ENCODE measurements around the gene SLC27A3.

DNA sequence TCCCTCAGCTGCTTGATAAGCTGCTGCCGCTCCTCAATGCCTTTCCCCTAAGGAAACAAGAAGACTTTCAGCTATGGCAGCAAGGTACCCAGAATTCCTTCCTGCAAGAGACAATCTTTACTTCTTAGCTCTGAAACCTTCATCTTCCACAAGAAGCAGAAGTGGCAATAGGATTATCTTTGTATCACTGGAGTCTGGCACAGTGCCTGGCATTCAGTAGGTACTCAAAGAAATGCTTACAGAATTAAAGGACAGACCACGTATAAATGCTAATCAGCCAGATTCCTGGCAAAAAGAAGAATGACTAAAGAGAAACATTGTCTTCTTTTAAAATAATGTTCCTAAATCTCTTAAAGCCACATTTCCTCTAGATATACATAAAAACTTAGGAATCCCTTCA lies 43.7 kb downstream of the SLC27A3 start:
- TF ChIP-seq CTCF (conservative IDR thresholded peaks at IDR 0.05; ENCODE audit: low read depth, low read length): no peak
- TF ChIP-seq EZH2 (IDR thresholded peaks at IDR 0.05; ENCODE audit: borderline replicate concordance, low read depth, low read length, poor library complexity, severe bottlenecking): no peak

Measured in A673 (cell line).